A549 (cell line): Measurements from ENCODE around the gene RAPGEF5. TPM values are rescaled to one million over a fixed set of nuclear protein-coding genes. Genes with fewer than 3 reads are reported as not detected.

Experiments used
- ATAC-seq, 2 experiments: fragments of 200-7000 bp in 1 of 2; fragments of >200 bp in 1 of 2; cut with Nextera tagmentation in 1 of 2; cut with Tn5 transposase in 1 of 2; 3 replicates each; pipeline versions ENCODE4 v1.8.0 to v1.9.1; 2018 to 2020; ENCODE audit warnings: mild to moderate bottlenecking in 1 of 2, moderate library complexity in 1 of 2
- CTCF ChIA-PET: fragments of 300-600 bp; sonication (Branson Sonifier 250); formaldehyde crosslinking; extraction: SDS; loops from one replicate; lab custom pipeline; 2021; ENCODE audit warnings: antibody characterized with exemption, inconsistent platforms; lab: Yijun Ruan, JAX
- POLR2A ChIA-PET: fragments of 350-600 bp; formaldehyde crosslinking; extraction: SDS; loops from one replicate; lab custom pipeline; 2021; ENCODE audit warnings: antibody characterized with exemption, inconsistent platforms; lab: Yijun Ruan, JAX
- DNase-seq, 2 experiments: peaks; one replicate each; pipeline versions ENCODE4 v3.0.0 to v3.0.0-alpha.2; 2011 to 2016; ENCODE audit warnings: low read depth in 1 of 2, low spot score in 1 of 2
- FAIRE-seq: peaks from 2 replicates; lab custom pipeline; 2011; peaks lifted over from hg19 to GRCh38; lab: Jason Lieb, UNC
- H3K27ac ChIP-seq, 2 experiments: fragments of >200 bp; sonication (Bioruptor Twin); formaldehyde crosslinking; 3 replicates each; pipeline ENCODE4 v1.5.1; 2016 to 2017
- H3K4me1 ChIP-seq: fragments of >200 bp; sonication (Bioruptor Twin); formaldehyde crosslinking; 3 replicates; pipeline ENCODE4 v1.6.1; 2016
- H3K4me2 ChIP-seq: fragments of >200 bp; sonication (Bioruptor Twin); formaldehyde crosslinking; 3 replicates; pipeline ENCODE4 v1.6.1; 2016
- H3K4me3 ChIP-seq: fragments of >200 bp; sonication (Bioruptor Twin); formaldehyde crosslinking; 3 replicates; pipeline ENCODE4 v1.5.1; 2016
- H3K9me3 ChIP-seq: fragments of >200 bp; sonication (Bioruptor Twin); formaldehyde crosslinking; 3 replicates; pipeline ENCODE4 v1.6.1; 2016
- CBX8 ChIP-seq: fragments of 200-600 bp; sonication (generic); IDR thresholded peaks from 2 replicates; pipeline ENCODE4 v1.6.1; 2016
- CHD2 ChIP-seq: fragments of 150-350 bp; IDR thresholded peaks from 2 replicates; pipeline ENCODE4 v1.6.1; 2014; ENCODE audit warnings: low read length; ENCODE audit not compliant: partially characterized antibody
- CHD4 ChIP-seq: fragments of 200-600 bp; sonication (generic); IDR thresholded peaks from 2 replicates; pipeline ENCODE4 v1.6.1; 2016; ENCODE audit warnings: antibody characterized with exemption, mild to moderate bottlenecking, borderline replicate concordance
- EHMT2 ChIP-seq: fragments of 200-600 bp; sonication (generic); IDR thresholded peaks from 2 replicates; pipeline ENCODE4 v1.6.1; 2016; ENCODE audit warnings: antibody characterized with exemption, low read depth, mild to moderate bottlenecking, moderate library complexity
- ESRRA ChIP-seq: fragments of 150-350 bp; IDR thresholded peaks from 2 replicates; pipeline ENCODE4 v1.6.1; 2014; ENCODE audit warnings: mild to moderate bottlenecking, low read length, borderline replicate concordance
- HEYL ChIP-seq: fragments of 250-450 bp; sonication (Bioruptor Pico); IDR thresholded peaks from 2 replicates; pipeline ENCODE4 v1.8.0; 2021; ENCODE audit warnings: mild to moderate bottlenecking, moderate library complexity
- HOXA7 ChIP-seq: fragments of 250-450 bp; sonication (Bioruptor Pico); IDR thresholded peaks from 2 replicates; pipeline ENCODE4 v1.5.0; 2020; ENCODE audit warnings: mild to moderate bottlenecking, moderate library complexity
- HOXB13 ChIP-seq: fragments of 250-450 bp; sonication (Bioruptor Pico); IDR thresholded peaks from 2 replicates; pipeline ENCODE4 v1.5.0; 2020; ENCODE audit warnings: low read depth, mild to moderate bottlenecking, moderate library complexity
- KDM1A ChIP-seq: fragments of 200-600 bp; sonication (generic); IDR thresholded peaks from 2 replicates; pipeline ENCODE4 v1.6.1; 2016; ENCODE audit warnings: low read depth, mild to moderate bottlenecking
- MAFK ChIP-seq: fragments of 450-650 bp; IDR thresholded peaks from 2 replicates; pipeline ENCODE4 v1.6.1; 2014; ENCODE audit not compliant: partially characterized antibody
- PHF8 ChIP-seq: fragments of 200-600 bp; sonication (generic); IDR thresholded peaks from 2 replicates; pipeline ENCODE4 v1.6.1; 2016; ENCODE audit warnings: low read depth, mild to moderate bottlenecking, antibody characterized with exemption, moderate library complexity, borderline replicate concordance
- POLR2A ChIP-seq: IDR thresholded peaks from 2 replicates; pipeline ENCODE4 v1.6.1; 2012; ENCODE audit warnings: mild to moderate bottlenecking, low read length
- POLR2AphosphoS2 ChIP-seq: conservative IDR thresholded peaks from 2 replicates; pipeline ENCODE4 v1.6.1; 2012; ENCODE audit warnings: low read length, improper control_type of control experiment, inconsistent platforms
- RAD21 ChIP-seq, 2 experiments: fragments of >200 bp in 1 of 2; sonication (Bioruptor Twin) in 1 of 2; formaldehyde crosslinking in 1 of 2; IDR thresholded peaks in 1 of 2; conservative IDR thresholded peaks in 1 of 2; 2 replicates in 1 of 2; 3 replicates in 1 of 2; pipeline ENCODE4 v1.6.1; 2012 to 2018; ENCODE audit warnings: inconsistent platforms in 1 of 2
- RFX5 ChIP-seq: fragments of 450-650 bp; IDR thresholded peaks from 2 replicates; pipeline ENCODE4 v1.7.1; 2014; ENCODE audit warnings: antibody characterized with exemption, mild to moderate bottlenecking, moderate library complexity
- SREBF2 ChIP-seq: fragments of 450-650 bp; IDR thresholded peaks from 2 replicates; pipeline ENCODE4 v1.6.1; 2014; ENCODE audit warnings: mild to moderate bottlenecking, moderate library complexity
- TFCP2L1 ChIP-seq: fragments of 250-450 bp; sonication (Bioruptor Pico); IDR thresholded peaks from 2 replicates; pipeline ENCODE4 v1.5.0; 2021; ENCODE audit warnings: mild to moderate bottlenecking
- TP53 ChIP-seq: fragments of 250-450 bp; sonication (Bioruptor Pico); IDR thresholded peaks from 2 replicates; pipeline ENCODE4 v1.5.0; 2021; ENCODE audit warnings: mild to moderate bottlenecking, moderate library complexity
- ZC3H11A ChIP-seq: fragments of 450-650 bp; IDR thresholded peaks from 2 replicates; pipeline ENCODE4 v1.6.1; 2014; ENCODE audit warnings: antibody characterized with exemption, mild to moderate bottlenecking
- ZFP36 ChIP-seq: fragments of 450-650 bp; IDR thresholded peaks from 2 replicates; pipeline ENCODE4 v1.6.1; 2014; ENCODE audit warnings: borderline replicate concordance; ENCODE audit not compliant: partially characterized antibody
- ZNF302 ChIP-seq: fragments of 250-450 bp; sonication (Bioruptor Pico); IDR thresholded peaks from 2 replicates; pipeline ENCODE4 v1.9.0; 2021; ENCODE audit warnings: inconsistent platforms, mild to moderate bottlenecking, moderate library complexity
- ZSCAN20 ChIP-seq: fragments of 250-450 bp; sonication (Bioruptor Pico); IDR thresholded peaks from 2 replicates; pipeline ENCODE4 v1.8.0; 2022; ENCODE audit warnings: mild to moderate bottlenecking, moderate library complexity
- WGBS: methylation state at CpG from one replicate; pipeline ENCODE4 v1.1.6; 2017; ENCODE audit errors: missing lambda C conversion rate; 5-methylcytosine and 5-hydroxymethylcytosine counted together
- polyA plus RNA-seq, 4 experiments: library from polyadenylated mRNA; depleted of rRNA in 3 of 4; stranded (reverse); fragments of >200 nt; fragmentation: RNase III in 1 of 4; extraction: RNeasy Plus Mini Kit Qiagen cat#74134 plus additional on column Dnase treatment in 1 of 4; gene quantifications; 2 replicates in 3 of 4; 3 replicates in 1 of 4; pipeline ENCODE4 v1.2.3, GENCODE V29; 2011 to 2017
- TF ChIP-seq, protein P1 (sequence below): fragments of >200 bp; sonication (Bioruptor Twin); formaldehyde crosslinking; IDR thresholded peaks from 3 replicates; pipeline ENCODE4 v1.5.1; 2016
- TF ChIP-seq, protein P2 (sequence below): fragments of >200 bp; sonication (Bioruptor Twin); formaldehyde crosslinking; IDR thresholded peaks from 3 replicates; pipeline ENCODE4 v1.6.1; 2016
- TF ChIP-seq, protein P3 (sequence below): fragments of 450-650 bp; IDR thresholded peaks from 2 replicates; pipeline ENCODE4 v1.6.1; 2014; ENCODE audit warnings: antibody characterized with exemption
- TF ChIP-seq, protein P4 (sequence below): IDR thresholded peaks from 2 replicates; pipeline ENCODE4 v1.6.1; 2012; ENCODE audit warnings: low read depth, borderline replicate concordance

RAPGEF5 gene
- polyA plus RNA-seq, 2 of the 4 experiments (the other 2 are of a cell fraction) = 0.03 to 0.14 TPM

DNA sequence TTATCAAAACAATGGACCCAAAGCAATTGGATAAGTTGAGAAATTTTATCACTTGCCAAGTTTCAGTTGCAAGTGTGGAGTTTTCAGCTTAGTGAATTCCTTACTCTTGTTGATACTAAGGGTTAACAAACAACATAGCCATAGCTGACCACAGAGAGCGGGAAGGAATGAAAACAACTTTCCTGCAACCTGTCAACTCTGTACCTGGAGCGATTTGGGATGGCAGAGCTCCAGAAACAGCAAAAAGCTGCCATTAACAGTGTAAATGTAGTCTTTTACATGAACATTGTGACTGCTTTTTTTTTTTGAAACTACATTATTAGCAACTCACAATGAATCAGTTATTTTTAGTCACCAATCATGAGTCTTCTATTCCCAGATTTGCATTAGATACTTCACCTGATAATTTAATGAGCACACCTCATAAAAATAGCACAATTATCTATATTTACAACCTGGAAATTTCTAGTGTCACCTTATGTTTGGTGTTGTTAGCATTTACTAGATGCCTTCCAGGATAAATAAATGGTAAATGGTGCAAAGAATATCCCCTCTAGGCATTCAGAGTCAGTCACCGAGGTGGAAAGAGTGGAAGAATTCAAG is 47.6 kb upstream of the RAPGEF5 start:
- no peak for TF ChIP-seq POLR2AphosphoS2
- TF ChIP-seq RFX5 = no peak
- no peak for TF ChIP-seq RAD21 (conservative IDR thresholded peaks at IDR 0.05 in 1 of 2, IDR thresholded peaks at IDR 0.05 in 1 of 2)
- no peak for TF ChIP-seq ZFP36
- TF ChIP-seq EHMT2 = no peak
- no peak for TF ChIP-seq ZSCAN20
- TF ChIP-seq ZNF302 = no peak
- TF ChIP-seq, protein P1, sequence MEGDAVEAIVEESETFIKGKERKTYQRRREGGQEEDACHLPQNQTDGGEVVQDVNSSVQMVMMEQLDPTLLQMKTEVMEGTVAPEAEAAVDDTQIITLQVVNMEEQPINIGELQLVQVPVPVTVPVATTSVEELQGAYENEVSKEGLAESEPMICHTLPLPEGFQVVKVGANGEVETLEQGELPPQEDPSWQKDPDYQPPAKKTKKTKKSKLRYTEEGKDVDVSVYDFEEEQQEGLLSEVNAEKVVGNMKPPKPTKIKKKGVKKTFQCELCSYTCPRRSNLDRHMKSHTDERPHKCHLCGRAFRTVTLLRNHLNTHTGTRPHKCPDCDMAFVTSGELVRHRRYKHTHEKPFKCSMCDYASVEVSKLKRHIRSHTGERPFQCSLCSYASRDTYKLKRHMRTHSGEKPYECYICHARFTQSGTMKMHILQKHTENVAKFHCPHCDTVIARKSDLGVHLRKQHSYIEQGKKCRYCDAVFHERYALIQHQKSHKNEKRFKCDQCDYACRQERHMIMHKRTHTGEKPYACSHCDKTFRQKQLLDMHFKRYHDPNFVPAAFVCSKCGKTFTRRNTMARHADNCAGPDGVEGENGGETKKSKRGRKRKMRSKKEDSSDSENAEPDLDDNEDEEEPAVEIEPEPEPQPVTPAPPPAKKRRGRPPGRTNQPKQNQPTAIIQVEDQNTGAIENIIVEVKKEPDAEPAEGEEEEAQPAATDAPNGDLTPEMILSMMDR = no peak
- no peak for TF ChIP-seq TP53
- TF ChIP-seq POLR2A = no peak
- TF ChIP-seq, all 56 proteins: peak for 0

DNA sequence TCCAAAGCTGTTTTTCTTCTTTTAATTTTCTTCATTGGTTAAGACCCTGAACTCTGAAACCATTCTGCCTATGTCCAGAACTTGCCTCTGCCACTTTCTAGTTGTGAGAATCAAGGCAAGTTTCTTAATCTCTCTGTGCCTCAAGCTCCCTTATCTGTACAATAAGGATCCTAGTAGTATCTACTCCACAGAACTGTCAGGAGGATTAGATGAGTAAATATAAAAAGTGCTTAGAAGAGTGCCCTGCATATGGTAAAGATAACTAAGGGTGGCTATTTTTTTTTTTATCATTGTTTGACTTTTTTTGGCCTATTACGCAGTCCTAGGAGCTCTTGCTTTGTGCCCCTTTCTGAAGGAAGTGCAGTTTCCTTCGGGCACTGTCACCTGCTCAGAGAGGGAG is 46.4 kb upstream of the RAPGEF5 start:
- Histone ChIP-seq H3K4me1 (no peaks in the 10 kb centered on the region), H3K27ac (no peak overlapping the region), H3K4me2 (no peak overlapping the region), H3K9me3 (no peaks in the 10 kb centered on the region), H3K4me3 (no peak overlapping the region)
- ChIA-PET POLR2A (no interaction called here), CTCF (no interaction called here)
- no peak for DNase-seq
- no peak for ATAC-seq
- no peak for FAIRE-seq
- TF ChIP-seq EHMT2 (no peak), HOXA7 (CRISPR knock-in tag) (no peak), ZSCAN20 (no peak), CHD2 (no peak), ZC3H11A (no peak), PHF8 (no peak), ESRRA (no peak), RAD21 (conservative IDR thresholded peaks at IDR 0.05 in 1 of 2, IDR thresholded peaks at IDR 0.05 in 1 of 2) (no peak), MAFK (no peak), TFCP2L1 (CRISPR knock-in tag) (no peak), KDM1A (no peak), CHD4 (no peak), HOXB13 (no peak), SREBF2 (no peak), HEYL (CRISPR knock-in tag) (no peak), CBX8 (no peak)
- TF ChIP-seq, protein P2, sequence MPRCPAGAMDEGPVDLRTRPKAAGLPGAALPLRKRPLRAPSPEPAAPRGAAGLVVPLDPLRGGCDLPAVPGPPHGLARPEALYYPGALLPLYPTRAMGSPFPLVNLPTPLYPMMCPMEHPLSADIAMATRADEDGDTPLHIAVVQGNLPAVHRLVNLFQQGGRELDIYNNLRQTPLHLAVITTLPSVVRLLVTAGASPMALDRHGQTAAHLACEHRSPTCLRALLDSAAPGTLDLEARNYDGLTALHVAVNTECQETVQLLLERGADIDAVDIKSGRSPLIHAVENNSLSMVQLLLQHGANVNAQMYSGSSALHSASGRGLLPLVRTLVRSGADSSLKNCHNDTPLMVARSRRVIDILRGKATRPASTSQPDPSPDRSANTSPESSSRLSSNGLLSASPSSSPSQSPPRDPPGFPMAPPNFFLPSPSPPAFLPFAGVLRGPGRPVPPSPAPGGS = no peak
- TF ChIP-seq, protein P3, sequence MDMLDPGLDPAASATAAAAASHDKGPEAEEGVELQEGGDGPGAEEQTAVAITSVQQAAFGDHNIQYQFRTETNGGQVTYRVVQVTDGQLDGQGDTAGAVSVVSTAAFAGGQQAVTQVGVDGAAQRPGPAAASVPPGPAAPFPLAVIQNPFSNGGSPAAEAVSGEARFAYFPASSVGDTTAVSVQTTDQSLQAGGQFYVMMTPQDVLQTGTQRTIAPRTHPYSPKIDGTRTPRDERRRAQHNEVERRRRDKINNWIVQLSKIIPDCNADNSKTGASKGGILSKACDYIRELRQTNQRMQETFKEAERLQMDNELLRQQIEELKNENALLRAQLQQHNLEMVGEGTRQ = no peak
- TF ChIP-seq, protein P4, sequence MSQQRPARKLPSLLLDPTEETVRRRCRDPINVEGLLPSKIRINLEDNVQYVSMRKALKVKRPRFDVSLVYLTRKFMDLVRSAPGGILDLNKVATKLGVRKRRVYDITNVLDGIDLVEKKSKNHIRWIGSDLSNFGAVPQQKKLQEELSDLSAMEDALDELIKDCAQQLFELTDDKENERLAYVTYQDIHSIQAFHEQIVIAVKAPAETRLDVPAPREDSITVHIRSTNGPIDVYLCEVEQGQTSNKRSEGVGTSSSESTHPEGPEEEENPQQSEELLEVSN = no peak
- WGBS = 38% methylated on average over 2 of the region's 2 CpGs

More for the DNA sequence above, 47.6 kb upstream of the RAPGEF5 start:
- ATAC-seq (no peak), FAIRE-seq (no peak), DNase-seq (no peak)
- 7% methylated on average over 3 of the region's 3 CpGs for WGBS
- H3K27ac ChIP-seq = no peak overlapping the region
- no peak overlapping the region for H3K4me2 ChIP-seq
- no peak overlapping the region for H3K4me3 ChIP-seq
- ChIA-PET CTCF (no interaction called here), POLR2A (no interaction called here)
- H3K9me3 ChIP-seq = no peaks in the 10 kb centered on the region
- no peaks in the 10 kb centered on the region for H3K4me1 ChIP-seq
